Prostate gland (tissue), 2 donors: Measurements from ENCODE around the gene DNMT3A. TPM values are rescaled to one million over a fixed set of nuclear protein-coding genes. Genes with fewer than 3 reads are reported as not detected.

Experiments
- DNase-seq: peaks from one replicate; pipeline ENCODE4 v3.0.0-alpha.2; 2019; ENCODE audit warnings: low spot score
- H3K27ac ChIP-seq, 2 donors: fragments of 200-600 bp; sonication (generic); 2 replicates each; pipeline ENCODE4 v1.5.1; 2017 to 2019
- H3K27me3 ChIP-seq: fragments of 200-600 bp; sonication (generic); replicated peaks from 2 replicates; pipeline ENCODE4 v1.5.1; 2019; ENCODE audit not compliant: insufficient read depth
- H3K36me3 ChIP-seq, 2 donors: fragments of 200-600 bp; sonication (generic); 1 replicate in 1 of 2; 2 replicates in 1 of 2; pipeline versions ENCODE4 v1.5.1 to v1.8.1; 2017 to 2019
- H3K4me1 ChIP-seq: fragments of 200-600 bp; sonication (generic); replicated peaks from 2 replicates; pipeline ENCODE4 v1.5.1; 2019
- H3K4me3 ChIP-seq, 2 donors: fragments of 200-600 bp; sonication (generic); 2 replicates each; pipeline ENCODE4 v1.5.1; 2017 to 2019
- H3K9me3 ChIP-seq: fragments of 200-600 bp; sonication (generic); 2 replicates; pipeline ENCODE4 v1.5.1; 2017
- POLR2A ChIP-seq: fragments of 450-650 bp; IDR thresholded peaks from one replicate; pipeline ENCODE4 v1.6.1; 2016; ENCODE audit warnings: antibody characterized with exemption, mild to moderate bottlenecking
- POLR2AphosphoS5 ChIP-seq: sonication (generic); formaldehyde crosslinking; IDR thresholded peaks from one replicate; pipeline ENCODE4 v1.6.1; 2017; ENCODE audit warnings: antibody characterized with exemption
- WGBS: methylation state at CpG from one replicate; pipeline ENCODE4 v1.1.5; 2018; 5-methylcytosine and 5-hydroxymethylcytosine counted together
- intact Hi-C: fragments of 100-400 bp; cut with DNase I; formaldehyde crosslinking; loops from one replicate; pipeline ENCODE4 v1.14.2; 2022
- total RNA-seq, 2 donors: library from RNA; depleted of rRNA; stranded (reverse); fragments of >200 nt; gene quantifications; one replicate each; pipeline ENCODE4 v1.1.0, GENCODE V29; 2016
- TF ChIP-seq, protein P1 (sequence below), 4 experiments: fragments of 200-600 bp in 2 of 4; fragments of 450-650 bp in 2 of 4; sonication (generic) in 2 of 4; IDR thresholded peaks; 1 replicate in 3 of 4; 2 replicates in 1 of 4; pipeline ENCODE4 v1.5.1; 2016 to 2019; ENCODE audit warnings: antibody characterized with exemption in 4 of 4, mild to moderate bottlenecking in 2 of 4, moderate library complexity in 2 of 4

DNMT3A gene
- total RNA-seq, 2 donors from 2014 or later = 8.7 to 28.2 TPM

DNA sequence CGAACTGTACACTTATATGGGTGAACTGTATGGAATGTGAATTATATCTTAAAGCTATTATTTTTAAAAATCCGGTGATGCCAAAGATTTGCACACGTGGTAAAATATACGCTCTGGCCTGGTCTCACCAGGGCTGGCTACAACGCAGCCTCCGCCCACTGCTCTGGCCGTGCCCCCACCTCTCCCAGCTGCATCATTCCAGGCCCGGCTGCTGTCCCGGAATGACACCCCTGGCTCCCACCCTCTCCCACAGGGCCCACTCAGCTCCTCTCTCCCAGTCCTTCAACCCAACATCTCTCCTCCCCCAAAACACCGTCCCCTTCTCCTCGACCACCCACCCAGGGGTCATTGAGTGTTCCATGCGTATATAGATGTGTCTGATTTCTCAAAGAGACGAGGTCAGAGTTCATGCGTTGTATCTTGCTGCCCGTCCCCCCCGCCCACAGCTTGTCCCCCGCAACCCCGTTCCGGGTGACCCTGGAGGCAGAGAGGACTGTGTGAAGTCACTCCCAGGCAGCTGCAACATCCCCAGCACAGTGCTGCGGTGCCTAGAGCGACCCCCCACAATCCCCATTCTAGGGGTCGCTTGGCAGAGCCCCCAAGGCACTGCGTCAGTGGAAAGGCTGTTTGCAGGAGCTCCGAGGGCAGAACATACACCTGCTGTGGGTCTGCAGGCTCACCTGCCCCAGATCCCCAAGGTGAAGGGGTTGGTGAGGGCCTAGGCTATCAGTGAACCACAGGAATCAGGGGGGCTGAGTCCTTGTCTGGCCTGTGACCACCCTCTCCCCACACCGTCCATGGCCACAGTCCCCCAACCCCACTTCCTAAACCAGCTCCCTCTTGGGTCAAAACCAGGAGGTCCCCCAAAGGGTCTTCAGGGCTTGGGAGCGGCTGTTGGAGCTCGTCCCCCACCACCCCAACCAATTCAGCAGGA is 13.3 kb downstream of the DNMT3A start:
- no peak overlapping the region for H3K27ac ChIP-seq
- peaks cover 0 to 2% of the 10 kb centered on the region in 2 donors for H3K36me3 ChIP-seq

GRCh38 chr2:25326326-25327013 is 15.3 kb downstream of the DNMT3A start:
- intact Hi-C loops = no loop called here
- no peaks in the 10 kb centered on the region for H3K9me3 ChIP-seq
- no peak for DNase-seq
- H3K27me3 ChIP-seq = no peaks in the 10 kb centered on the region
- no peak for TF ChIP-seq POLR2A
- TF ChIP-seq, protein P1, sequence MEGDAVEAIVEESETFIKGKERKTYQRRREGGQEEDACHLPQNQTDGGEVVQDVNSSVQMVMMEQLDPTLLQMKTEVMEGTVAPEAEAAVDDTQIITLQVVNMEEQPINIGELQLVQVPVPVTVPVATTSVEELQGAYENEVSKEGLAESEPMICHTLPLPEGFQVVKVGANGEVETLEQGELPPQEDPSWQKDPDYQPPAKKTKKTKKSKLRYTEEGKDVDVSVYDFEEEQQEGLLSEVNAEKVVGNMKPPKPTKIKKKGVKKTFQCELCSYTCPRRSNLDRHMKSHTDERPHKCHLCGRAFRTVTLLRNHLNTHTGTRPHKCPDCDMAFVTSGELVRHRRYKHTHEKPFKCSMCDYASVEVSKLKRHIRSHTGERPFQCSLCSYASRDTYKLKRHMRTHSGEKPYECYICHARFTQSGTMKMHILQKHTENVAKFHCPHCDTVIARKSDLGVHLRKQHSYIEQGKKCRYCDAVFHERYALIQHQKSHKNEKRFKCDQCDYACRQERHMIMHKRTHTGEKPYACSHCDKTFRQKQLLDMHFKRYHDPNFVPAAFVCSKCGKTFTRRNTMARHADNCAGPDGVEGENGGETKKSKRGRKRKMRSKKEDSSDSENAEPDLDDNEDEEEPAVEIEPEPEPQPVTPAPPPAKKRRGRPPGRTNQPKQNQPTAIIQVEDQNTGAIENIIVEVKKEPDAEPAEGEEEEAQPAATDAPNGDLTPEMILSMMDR (IDR thresholded peaks at IDR 0.05) = no peak
- TF ChIP-seq POLR2AphosphoS5 = no peak
- 94% methylated on average over 5 of the region's 5 CpGs for WGBS
- peaks cover 0 to 2% of the 10 kb centered on the region in 2 donors for H3K36me3 ChIP-seq
- no peaks in the 10 kb centered on the region for H3K4me1 ChIP-seq
- H3K27ac ChIP-seq = no peak overlapping the region
- H3K4me3 ChIP-seq = no peak overlapping the region

More for the DNA sequence above, 13.3 kb downstream of the DNMT3A start:
- no peak overlapping the region for H3K4me3 ChIP-seq
- H3K27me3 ChIP-seq = no peaks in the 10 kb centered on the region
- TF ChIP-seq POLR2A (no peak), POLR2AphosphoS5 (no peak)
- TF ChIP-seq, protein P1 (IDR thresholded peaks at IDR 0.05) = no peak
- 78% methylated on average over 27 of the region's 27 CpGs for WGBS
- H3K4me1 ChIP-seq = no peaks in the 10 kb centered on the region
- DNase-seq = no peak
- intact Hi-C loops = no loop called here
- no peaks in the 10 kb centered on the region for H3K9me3 ChIP-seq

- no peaks in the 10 kb centered on the region for H3K9me3 ChIP-seq
- no peaks in the 10 kb centered on the region for H3K27me3 ChIP-seq
- no peak overlapping the region for H3K27ac ChIP-seq
- intact Hi-C loops = no loop called here
- no peak overlapping the region for H3K4me3 ChIP-seq
- TF ChIP-seq, protein P1 (IDR thresholded peaks at IDR 0.05) = no peak
- TF ChIP-seq POLR2AphosphoS5 (no peak), POLR2A (no peak)
- WGBS = 77% methylated on average over 16 of the region's 16 CpGs
- H3K36me3 ChIP-seq = peaks cover 0 to 2% of the 10 kb centered on the region in 2 donors
- no peaks in the 10 kb centered on the region for H3K4me1 ChIP-seq
- no peak for DNase-seq
Observed at GRCh38 chr2:25324905-25325592, 16.7 kb downstream of the DNMT3A start.

DNA sequence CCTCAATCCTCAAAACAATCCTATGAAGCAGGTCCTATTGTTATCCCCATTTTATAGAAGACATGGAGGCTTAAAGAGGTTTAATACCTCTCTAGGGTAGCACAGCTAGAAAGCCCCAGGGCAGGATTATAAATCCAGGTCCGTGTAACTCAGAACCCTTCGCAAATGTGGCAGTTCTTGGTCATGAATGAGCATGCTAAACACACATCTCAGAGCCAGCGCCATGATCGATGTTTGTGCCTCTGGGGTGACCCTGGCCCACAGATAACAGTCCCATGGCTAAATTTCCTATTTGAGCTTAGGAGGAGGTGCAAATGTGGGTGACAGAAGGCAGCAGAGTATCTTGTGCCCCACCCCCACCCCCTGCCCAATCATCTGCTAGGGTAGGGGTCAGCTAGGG is 17.5 kb downstream of the DNMT3A start:
- Histone ChIP-seq H3K4me1 (no peaks in the 10 kb centered on the region), H3K27ac (no peak overlapping the region), H3K36me3 (peaks cover 0 to 2% of the 10 kb centered on the region in 2 donors), H3K9me3 (no peaks in the 10 kb centered on the region), H3K4me3 (no peak overlapping the region), H3K27me3 (no peaks in the 10 kb centered on the region)
- no peak for DNase-seq
- intact Hi-C loops = no loop called here
- TF ChIP-seq POLR2AphosphoS5 (no peak), POLR2A (no peak)
- TF ChIP-seq, protein P1 (IDR thresholded peaks at IDR 0.05) = no peak
- 49% methylated on average over 4 of the region's 4 CpGs for WGBS
